CD4-positive, alpha-beta T cell treated with Interleukin-1 beta for 1 hour (primary cell): ENCODE measurements around the gene CGGBP1.

Experiments used
- DNase-seq, 2 donors: peaks; one replicate each; pipeline ENCODE4 v3.0.0-alpha.2; 2020 to 2022

CGGBP1 gene, protein sequence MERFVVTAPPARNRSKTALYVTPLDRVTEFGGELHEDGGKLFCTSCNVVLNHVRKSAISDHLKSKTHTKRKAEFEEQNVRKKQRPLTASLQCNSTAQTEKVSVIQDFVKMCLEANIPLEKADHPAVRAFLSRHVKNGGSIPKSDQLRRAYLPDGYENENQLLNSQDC

DNA sequence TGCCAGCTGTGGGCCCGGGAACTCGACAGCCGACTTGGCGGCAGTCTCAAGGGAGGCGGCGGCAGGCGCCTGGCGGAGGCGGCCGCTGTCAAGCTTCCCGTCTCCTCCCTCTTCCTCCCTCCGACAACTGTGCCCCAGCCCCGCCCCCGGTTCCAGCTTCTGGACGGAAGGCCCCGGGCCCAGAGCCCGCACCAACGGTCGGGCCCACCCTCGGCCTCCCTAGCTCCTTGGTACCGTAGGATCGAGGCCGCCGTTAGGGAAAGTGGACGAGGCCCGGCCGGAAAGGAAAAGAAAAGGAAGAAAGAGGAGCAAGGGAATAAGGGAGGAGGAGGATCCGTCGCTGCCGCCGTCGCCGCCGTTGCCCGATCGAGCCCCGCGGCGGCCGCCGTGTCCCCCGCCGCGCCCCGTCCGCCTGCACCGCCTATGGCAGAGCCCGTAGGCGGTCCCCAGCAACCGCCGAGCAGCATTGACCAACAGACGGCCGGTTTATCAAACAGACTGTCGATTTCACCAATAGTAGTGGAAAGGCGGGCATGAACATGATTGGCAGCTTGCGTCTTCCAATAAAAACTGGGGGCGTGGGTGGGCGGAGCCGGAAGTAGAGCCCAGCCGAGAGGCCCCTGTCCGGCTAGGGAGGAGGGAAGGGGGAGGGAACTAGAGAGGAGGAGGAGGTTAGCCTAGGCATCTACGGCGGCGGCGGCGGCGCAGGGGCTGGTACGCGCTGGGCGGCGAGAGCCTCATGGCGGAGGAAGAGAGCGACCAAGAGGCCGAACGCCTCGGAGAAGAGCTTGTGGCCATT, at the start of gene CGGBP1, which contains the start of gene ZNF654:
Gene CGGBP1, minus strand, starts transcription at position 425 of the 799 bp plus-strand sequence. CDS start 3,029 bp downstream, outside the sequence.
Gene ZNF654, plus strand, starts transcription at position 675 of the 799 bp plus-strand sequence. Its CDS starts 65 bp downstream, at position 740.
- peak; percentile 98 to 99 for DNase-seq

DNA sequence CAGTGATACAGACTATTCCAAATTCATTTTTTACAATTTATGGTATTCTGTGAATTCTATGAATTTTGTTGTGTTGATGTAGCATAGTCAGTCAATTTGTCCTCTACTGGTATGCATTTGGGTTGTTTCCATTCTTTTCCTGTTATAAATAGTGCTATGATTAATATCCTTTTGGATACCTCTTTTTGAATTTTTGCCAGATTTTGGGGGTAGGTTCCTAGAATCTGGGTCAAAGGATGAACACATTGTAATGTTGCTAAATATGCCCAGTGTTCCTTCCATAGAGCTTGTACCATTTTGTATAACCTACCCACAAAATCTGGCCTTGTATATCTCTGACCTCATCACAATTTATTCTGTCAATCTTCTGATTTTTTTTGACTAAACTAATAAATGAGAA, 46.5 kb upstream of the CGGBP1 start:
- no peak for DNase-seq

GRCh38 chr3:88101142-88101541, 42.3 kb upstream of the CGGBP1 start:
- no peak for DNase-seq

DNA sequence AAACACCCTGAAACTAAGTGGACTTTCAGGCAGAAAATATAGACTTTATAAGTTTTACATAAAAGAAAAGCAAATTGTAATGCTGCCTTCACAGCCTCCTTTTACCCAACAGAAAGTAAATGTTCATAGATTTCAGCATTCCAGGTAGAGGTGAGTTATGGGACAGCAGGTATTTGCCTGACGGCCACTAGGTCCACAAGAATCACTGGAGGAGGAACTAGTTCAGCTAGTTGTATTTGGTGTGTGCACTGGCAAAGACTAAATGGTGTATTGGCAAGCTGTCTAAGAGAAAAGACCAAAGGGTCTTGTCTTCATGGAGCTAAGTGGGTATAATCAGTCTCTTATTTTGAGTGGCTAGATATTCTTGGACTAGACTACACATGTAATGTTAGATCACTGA, 34.5 kb upstream of the CGGBP1 start:
- no peak for DNase-seq

GRCh38 chr3:88092270-88092669, 33.5 kb upstream of the CGGBP1 start:
- no peak for DNase-seq

GRCh38 chr3:88090681-88091080, 31.9 kb upstream of the CGGBP1 start:
- DNase-seq: no peak

DNA sequence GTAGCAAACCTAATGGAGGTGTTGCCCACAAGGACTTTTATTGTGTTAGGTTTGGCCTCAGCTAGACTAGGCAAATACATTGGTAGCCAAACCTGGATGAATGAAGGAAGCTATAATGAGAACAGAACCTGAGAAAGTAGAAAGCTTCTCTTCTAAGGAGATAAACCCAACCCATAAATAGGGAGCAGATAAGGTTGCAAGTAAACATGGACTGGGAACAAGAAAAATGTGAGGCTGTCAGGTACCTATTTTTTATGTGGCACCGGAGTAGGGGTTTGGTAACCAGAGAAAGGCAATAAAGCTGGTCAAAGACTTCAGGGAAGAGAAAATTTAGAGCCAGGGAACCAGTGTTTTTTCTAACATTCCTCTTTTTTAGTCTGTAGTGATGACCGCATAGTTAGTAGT, 25.3 kb upstream of the CGGBP1 start:
- DNase-seq: no peak

- no peak for DNase-seq
Measured at GRCh38 chr3:88082854-88083253, 24.0 kb upstream of the CGGBP1 start.

DNA sequence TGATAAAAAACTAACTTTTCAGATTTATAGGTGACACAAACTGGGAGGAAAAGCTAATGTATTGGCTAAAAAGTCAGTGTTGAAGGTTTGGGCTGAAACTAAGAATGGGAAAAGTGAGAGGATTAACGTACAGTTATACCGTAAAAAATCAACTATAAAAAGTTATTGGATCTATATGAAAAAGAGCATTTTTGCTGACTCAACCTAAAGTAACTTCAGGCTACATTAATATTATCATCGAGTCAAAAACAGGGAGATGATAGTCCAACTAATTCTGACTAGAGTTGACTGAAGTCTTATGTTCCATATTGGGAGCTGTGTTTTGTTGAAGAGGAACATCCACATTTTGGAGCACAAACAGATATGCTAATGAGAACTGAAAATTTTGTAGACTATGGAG, 20.1 kb upstream of the CGGBP1 start:
- no peak for DNase-seq

- DNase-seq: no peak
Measured at GRCh38 chr3:88076712-88077111, 17.9 kb upstream of the CGGBP1 start.

- no peak for DNase-seq
Measured at GRCh38 chr3:88075497-88075896, 16.7 kb upstream of the CGGBP1 start.

DNA sequence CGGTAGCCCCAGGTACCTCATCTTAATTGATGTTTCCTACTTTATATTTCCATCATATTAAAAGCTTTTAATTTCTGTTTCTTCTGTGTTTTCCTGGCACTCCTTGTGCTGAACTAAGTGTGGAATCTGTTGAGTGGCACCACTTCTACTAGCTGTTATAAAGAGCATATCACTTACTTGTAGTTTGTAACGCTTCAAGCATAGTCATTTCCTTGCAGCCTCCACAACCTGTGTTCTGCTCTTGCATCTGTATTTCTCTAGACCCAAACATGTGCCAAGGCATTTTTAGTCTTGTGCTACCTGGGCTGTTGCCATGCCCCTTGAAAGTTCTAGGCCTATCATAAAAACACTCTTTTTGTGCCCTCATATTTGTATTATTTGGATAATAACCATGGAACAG, 16.3 kb upstream of the CGGBP1 start:
- no peak for DNase-seq

- DNase-seq: no peak
Measured at GRCh38 chr3:88061746-88062145, 2.9 kb upstream of the CGGBP1 start.

DNA sequence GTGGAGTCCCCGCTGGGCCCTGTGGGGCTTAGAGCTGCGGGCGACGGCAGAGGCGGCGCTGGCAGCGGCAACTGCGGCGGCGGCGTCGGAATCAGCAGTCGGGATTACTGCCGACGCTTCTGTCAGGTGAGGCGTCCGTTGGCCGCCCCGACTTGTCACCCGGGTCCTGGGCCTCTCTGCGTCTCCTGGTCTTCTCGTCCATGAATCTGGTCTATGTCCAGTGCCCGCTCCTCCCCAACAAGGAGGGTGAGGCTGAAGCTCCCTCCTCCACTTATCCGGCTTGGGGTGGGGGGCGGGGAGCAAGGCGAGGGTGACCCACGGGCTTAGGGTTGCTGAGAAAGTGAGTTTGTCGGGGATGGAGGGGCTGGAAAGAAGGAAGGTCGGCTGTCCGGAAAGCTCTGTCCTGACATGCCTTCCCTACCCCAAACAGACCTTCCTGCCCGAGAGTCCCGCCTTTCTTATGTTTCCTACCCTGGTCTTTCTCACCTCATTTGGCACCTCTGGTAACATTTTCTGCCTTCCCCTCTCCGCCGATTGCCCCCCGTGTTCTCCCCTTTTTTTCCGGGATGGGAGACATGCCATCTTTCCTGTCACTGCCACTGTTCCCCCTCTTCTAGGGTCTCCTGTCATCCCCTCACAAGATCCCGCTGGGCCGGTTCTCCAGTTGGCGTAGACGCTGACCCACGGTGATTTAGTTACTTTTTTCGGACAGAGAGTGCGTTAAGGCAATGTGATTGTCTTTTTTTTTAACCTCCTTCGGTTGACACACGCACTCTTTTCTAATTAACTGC, 770 bp upstream of the CGGBP1 start:
- peak in 1 of 2 donors; percentile 2 for DNase-seq

GRCh38 chr3:88058306-88058580, 562 bp downstream of the CGGBP1 start:
- no peak for DNase-seq

DNA sequence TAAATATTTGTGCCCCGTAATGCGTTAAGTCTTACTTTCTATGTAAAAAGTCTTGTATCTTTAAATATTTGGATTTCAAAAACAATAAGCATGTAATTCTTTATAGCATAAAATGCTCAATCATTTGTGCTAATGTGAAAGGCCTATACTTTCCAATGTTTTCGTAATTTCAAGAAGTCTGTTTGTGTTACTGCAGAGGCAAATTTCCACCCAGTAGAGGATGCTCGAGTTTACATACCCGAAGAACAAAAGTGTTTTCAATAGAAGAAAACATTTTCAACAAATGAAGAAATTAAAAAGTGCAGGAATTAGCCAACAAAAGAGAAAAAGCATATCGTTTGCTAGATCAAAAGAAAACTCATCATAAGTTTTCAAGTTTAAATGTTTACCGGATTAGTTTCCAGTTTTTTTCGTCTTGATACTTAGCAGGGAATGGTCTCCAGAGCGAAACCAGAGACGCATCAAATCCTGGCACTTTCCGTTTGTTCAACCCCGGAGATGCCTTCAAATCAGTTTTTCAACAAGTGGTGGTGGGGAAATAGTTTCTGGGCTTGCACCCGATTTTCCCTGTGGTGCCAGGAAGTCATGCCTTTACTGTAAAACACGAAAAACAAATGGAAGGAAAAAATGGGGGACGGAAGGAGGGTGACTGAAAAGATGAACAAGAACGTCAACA, 1.0 kb downstream of the CGGBP1 start:
- DNase-seq: peak in 1 of 2 donors; percentile 10

DNA sequence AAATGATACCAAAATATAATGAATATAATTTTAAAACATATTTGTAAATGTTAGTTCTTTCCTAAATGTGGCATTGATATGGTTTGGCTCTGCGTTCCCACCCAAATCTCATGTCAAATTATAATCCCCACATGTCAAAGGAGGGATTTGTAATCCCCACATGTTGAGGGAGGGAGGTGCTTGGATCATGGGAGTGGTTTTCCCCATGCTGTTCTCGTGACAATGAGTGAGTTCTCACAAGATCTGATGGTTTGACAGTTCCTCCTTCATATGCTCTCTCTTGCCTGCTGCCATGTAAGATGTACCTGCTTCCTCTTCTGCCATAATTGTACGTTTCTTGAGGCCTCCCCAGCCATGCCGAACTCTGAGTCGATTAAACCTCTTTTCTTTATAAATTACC, 12.0 kb downstream of the CGGBP1 start:
- no peak for DNase-seq

- no peak for DNase-seq
Measured at GRCh38 chr3:88044411-88044810, 14.4 kb downstream of the CGGBP1 start.

GRCh38 chr3:88041005-88041404, 17.8 kb downstream of the CGGBP1 start:
- DNase-seq: no peak

DNA sequence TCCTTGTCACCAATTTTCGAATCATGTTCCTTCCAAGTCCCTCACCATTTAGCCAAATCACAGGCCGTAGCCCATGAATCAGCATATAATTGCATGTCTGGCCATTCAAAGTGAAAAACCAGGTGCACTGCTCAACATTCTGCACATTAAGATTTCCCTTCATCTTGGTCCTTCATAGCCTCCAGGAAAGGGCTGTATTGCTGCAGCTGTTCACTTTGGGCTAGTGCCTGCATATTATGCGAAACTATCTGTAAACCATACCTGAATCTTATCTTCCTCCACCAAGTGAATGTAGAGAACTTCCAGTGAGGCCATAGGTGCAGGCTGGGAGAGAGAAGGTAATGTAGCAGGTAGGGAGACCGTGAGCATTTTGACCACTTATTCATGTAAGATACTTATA, 18.3 kb downstream of the CGGBP1 start:
- no peak for DNase-seq

DNA sequence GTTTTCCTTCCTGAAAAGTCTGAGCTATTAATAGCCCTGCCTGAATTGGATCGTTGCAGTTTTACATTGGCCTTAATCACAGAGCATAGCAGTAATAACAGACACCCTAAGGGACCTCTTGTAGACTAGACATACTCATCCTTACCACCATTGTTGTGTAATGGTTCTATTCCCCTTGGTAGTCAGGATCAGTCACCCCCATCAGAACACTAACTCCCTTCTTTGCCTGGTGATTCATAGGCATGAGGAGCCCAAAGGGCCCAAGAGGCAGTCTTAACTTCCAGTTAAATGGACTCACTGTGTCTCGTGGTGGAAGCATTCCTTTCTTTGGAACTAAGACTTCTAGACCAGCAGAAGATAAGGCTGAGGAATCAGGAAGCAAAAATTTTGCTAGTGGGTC, 20.2 kb downstream of the CGGBP1 start:
- no peak for DNase-seq

DNA sequence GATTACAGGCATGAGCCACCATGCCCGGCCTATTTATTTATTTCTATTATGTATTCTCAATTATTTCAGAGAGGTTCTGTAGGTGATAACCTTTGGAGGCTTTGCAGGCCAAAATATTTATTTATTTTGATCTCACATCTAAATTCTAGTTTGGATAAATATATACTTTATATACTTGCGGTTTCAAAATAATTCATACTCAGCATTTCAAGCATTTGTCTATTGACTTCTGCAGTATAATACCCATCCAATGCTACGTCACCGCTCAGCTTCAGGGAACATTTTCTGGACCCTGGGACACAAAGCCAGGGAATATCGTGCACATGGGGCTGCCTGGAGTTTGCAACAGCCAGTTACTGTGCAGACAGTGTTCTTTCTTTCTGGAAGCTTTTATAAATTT, 22.6 kb downstream of the CGGBP1 start:
- DNase-seq: no peak
